HepG2 (cell line): Measurements from ENCODE around the gene FUCA2. TPM values are rescaled to one million over a fixed set of nuclear protein-coding genes. Genes with fewer than 3 reads are reported as not detected.

ENCODE experiments used
- AGO2 ChIP-seq: fragments of 200-400 bp; formaldehyde crosslinking; optimal IDR thresholded peaks from 2 replicates; pipeline ENCODE3; 2017; ENCODE audit warnings: mild to moderate bottlenecking, low read depth, low read length, moderate library complexity
- HES4 ChIP-seq: sonication (generic); formaldehyde crosslinking; IDR thresholded peaks from 2 replicates; pipeline ENCODE4 v1.9.0; 2021; ENCODE audit warnings: mild to moderate bottlenecking, missing genetic modification reagents, borderline replicate concordance
- HNRNPH1 ChIP-seq: fragments of 200-400 bp; formaldehyde crosslinking; optimal IDR thresholded peaks from 2 replicates; pipeline ENCODE3; 2017; ENCODE audit warnings: mild to moderate bottlenecking, low read depth, low read length
- HNRNPL ChIP-seq: fragments of 200-400 bp; formaldehyde crosslinking; IDR thresholded peaks from 2 replicates; pipeline ENCODE4 v1.6.1; 2017; ENCODE audit warnings: mild to moderate bottlenecking, low read depth, low read length
- IRF2 ChIP-seq: IDR thresholded peaks from 2 replicates; pipeline ENCODE4 v1.6.1; 2018; ENCODE audit warnings: missing genetic modification reagents, missing compliant biosample characterization
- KLF16 ChIP-seq, 2 experiments: sonication (generic) in 1 of 2; formaldehyde crosslinking in 1 of 2; IDR thresholded peaks; 2 replicates each; pipeline versions ENCODE4 v1.6.1 to v1.8.0; 2016 to 2023; ENCODE audit warnings: missing genetic modification reagents in 2 of 2, missing compliant biosample characterization in 1 of 2
- KMT2A ChIP-seq: sonication (generic); formaldehyde crosslinking; IDR thresholded peaks from 2 replicates; pipeline ENCODE4 v1.4.0; 2020; ENCODE audit warnings: missing genetic modification reagents
- MEIS2 ChIP-seq: sonication (generic); formaldehyde crosslinking; IDR thresholded peaks from 2 replicates; pipeline ENCODE4 v1.9.0; 2021; ENCODE audit warnings: mild to moderate bottlenecking, missing genetic modification reagents
- NCOR1 ChIP-seq: fragments of 200-600 bp; sonication (generic); IDR thresholded peaks from 2 replicates; pipeline ENCODE4 v1.7.0; 2017; ENCODE audit warnings: antibody characterized with exemption, low read length, borderline replicate concordance
- PLRG1 ChIP-seq: fragments of 450-650 bp; conservative IDR thresholded peaks from 2 replicates; pipeline ENCODE4 v1.6.1; 2016
- RAD51 ChIP-seq: fragments of 450-650 bp; IDR thresholded peaks from 2 replicates; pipeline ENCODE4 v1.6.1; 2016; ENCODE audit warnings: borderline replicate concordance
- YEATS4 ChIP-seq: sonication (generic); formaldehyde crosslinking; IDR thresholded peaks from 2 replicates; pipeline ENCODE4 v1.4.0; 2020; ENCODE audit warnings: missing genetic modification reagents, borderline replicate concordance
- ZFP36L2 ChIP-seq: sonication (generic); formaldehyde crosslinking; IDR thresholded peaks from 2 replicates; pipeline ENCODE4 v1.4.0; 2020; ENCODE audit warnings: missing genetic modification reagents
- ZNF17 ChIP-seq: sonication (generic); formaldehyde crosslinking; IDR thresholded peaks from 2 replicates; pipeline ENCODE4 v1.5.0; 2020; ENCODE audit warnings: mild to moderate bottlenecking, missing genetic modification reagents
- ZNF354B ChIP-seq: sonication (generic); formaldehyde crosslinking; IDR thresholded peaks from 2 replicates; pipeline ENCODE4 v1.8.0; 2022; ENCODE audit warnings: mild to moderate bottlenecking, missing genetic modification reagents
- ZNF451 ChIP-seq: sonication (generic); formaldehyde crosslinking; IDR thresholded peaks from 2 replicates; pipeline ENCODE4 v1.5.0; 2020; ENCODE audit warnings: mild to moderate bottlenecking, missing genetic modification reagents
- ZNF557 ChIP-seq: sonication (generic); formaldehyde crosslinking; IDR thresholded peaks from 2 replicates; pipeline ENCODE4 v1.4.0; 2020; ENCODE audit warnings: missing genetic modification reagents
- polyA plus RNA-seq, 8 experiments: library from polyadenylated mRNA; depleted of rRNA in 3 of 8; stranded (reverse) in 7 of 8; unstranded in 1 of 8; fragments of >200 nt; fragmentation: Illumina TruSeq in 4 of 8; extraction: Trizol in 4 of 8; gene quantifications; 2 replicates each; pipeline versions ENCODE4 v1.2.1 to v1.2.3, GENCODE V29; 2011 to 2016; ENCODE audit warnings: low read depth in 4 of 8, missing spikeins in 1 of 8, mixed read lengths in 1 of 8; ENCODE audit not compliant: insufficient read depth in 1 of 8
- total RNA-seq, 5 experiments: library from RNA; depleted of rRNA; stranded (reverse); fragments of >200 nt; fragmentation: Illumina TruSeq; extraction: Trizol; gene quantifications; 2 replicates each; pipeline ENCODE4 v1.2.3, GENCODE V29; 2016; ENCODE audit warnings: low read depth in 1 of 5
- TF ChIP-seq, protein P1 (sequence below): sonication (generic); formaldehyde crosslinking; conservative IDR thresholded peaks from 2 replicates; pipeline ENCODE4 v1.4.0; 2020; ENCODE audit warnings: mild to moderate bottlenecking, missing genetic modification reagents, moderate library complexity
- TF ChIP-seq, protein P2 (sequence below): sonication (generic); formaldehyde crosslinking; IDR thresholded peaks from 2 replicates; pipeline ENCODE4 v1.8.0; 2022; ENCODE audit warnings: mild to moderate bottlenecking, missing genetic modification reagents; ENCODE audit not compliant: insufficient replicate concordance
- TF ChIP-seq, protein P3 (sequence below): sonication (generic); formaldehyde crosslinking; IDR thresholded peaks from 2 replicates; pipeline ENCODE4 v1.8.0; 2022; ENCODE audit warnings: mild to moderate bottlenecking, missing genetic modification reagents, moderate library complexity
- TF ChIP-seq, protein P4 (sequence below): sonication (generic); formaldehyde crosslinking; IDR thresholded peaks from 2 replicates; pipeline ENCODE4 v1.4.0; 2020; ENCODE audit warnings: missing genetic modification reagents

FUCA2 gene
- total and polyA plus RNA-seq, 2 of the 13 experiments (the other 11 are each of a cell fraction or from before 2014, with no cell fraction given): 87.4 to 144 TPM

DNA sequence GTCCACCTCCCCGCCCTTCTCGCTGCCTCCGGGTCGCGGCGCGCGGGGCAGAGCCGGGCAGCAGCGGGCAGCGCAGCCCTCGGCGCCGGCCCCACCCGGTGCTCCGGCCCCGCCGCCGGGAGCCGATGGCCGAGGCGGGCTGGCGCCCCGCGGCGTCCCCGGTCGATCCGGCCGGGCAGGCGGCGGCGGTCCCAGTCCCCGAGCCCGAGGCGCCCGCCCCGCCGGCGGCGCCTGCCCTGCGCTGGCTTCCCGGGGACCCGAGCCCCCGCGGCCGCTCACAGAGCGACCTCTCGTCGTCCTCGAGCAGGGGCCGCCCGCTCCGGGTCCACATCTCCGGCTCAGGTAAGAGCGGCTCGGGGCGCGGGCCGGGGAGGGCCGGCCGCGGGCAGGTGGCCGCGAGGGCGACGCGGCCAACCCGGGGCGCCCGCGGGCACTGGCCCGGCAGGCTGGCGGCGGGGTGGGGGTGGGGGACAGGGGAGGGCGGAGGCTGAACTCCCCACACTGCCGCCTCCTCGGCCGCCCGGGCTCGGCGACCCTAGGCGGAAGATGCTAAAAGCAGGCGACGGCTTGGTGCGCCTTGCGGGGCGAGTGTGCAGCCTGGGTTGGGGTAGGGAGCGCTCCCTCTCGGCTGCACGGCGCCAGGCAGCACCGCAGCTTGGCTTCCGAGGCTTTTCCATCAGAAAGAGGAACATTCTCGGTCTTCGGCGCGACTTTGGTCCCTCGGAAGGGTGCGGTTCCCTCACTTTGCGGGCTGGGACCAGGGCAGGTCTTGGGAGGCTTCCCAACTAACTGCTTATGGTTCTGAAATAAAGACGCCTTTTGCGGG lies 25.6 kb upstream of the FUCA2 start (continued):
- TF ChIP-seq, protein P1, sequence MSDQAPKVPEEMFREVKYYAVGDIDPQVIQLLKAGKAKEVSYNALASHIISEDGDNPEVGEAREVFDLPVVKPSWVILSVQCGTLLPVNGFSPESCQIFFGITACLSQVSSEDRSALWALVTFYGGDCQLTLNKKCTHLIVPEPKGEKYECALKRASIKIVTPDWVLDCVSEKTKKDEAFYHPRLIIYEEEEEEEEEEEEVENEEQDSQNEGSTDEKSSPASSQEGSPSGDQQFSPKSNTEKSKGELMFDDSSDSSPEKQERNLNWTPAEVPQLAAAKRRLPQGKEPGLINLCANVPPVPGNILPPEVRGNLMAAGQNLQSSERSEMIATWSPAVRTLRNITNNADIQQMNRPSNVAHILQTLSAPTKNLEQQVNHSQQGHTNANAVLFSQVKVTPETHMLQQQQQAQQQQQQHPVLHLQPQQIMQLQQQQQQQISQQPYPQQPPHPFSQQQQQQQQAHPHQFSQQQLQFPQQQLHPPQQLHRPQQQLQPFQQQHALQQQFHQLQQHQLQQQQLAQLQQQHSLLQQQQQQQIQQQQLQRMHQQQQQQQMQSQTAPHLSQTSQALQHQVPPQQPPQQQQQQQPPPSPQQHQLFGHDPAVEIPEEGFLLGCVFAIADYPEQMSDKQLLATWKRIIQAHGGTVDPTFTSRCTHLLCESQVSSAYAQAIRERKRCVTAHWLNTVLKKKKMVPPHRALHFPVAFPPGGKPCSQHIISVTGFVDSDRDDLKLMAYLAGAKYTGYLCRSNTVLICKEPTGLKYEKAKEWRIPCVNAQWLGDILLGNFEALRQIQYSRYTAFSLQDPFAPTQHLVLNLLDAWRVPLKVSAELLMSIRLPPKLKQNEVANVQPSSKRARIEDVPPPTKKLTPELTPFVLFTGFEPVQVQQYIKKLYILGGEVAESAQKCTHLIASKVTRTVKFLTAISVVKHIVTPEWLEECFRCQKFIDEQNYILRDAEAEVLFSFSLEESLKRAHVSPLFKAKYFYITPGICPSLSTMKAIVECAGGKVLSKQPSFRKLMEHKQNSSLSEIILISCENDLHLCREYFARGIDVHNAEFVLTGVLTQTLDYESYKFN (CRISPR knock-in tag): no peak
- no peak for TF ChIP-seq PLRG1
- TF ChIP-seq HES4: no peak
- no peak for TF ChIP-seq ZNF17 (CRISPR knock-in tag)
- TF ChIP-seq ZNF354B: no peak
- TF ChIP-seq IRF2 (CRISPR knock-in tag): peak; percentile 33; the same call in 1 of the 2 replicates
- TF ChIP-seq ZNF451: no peak
- TF ChIP-seq, protein P2, sequence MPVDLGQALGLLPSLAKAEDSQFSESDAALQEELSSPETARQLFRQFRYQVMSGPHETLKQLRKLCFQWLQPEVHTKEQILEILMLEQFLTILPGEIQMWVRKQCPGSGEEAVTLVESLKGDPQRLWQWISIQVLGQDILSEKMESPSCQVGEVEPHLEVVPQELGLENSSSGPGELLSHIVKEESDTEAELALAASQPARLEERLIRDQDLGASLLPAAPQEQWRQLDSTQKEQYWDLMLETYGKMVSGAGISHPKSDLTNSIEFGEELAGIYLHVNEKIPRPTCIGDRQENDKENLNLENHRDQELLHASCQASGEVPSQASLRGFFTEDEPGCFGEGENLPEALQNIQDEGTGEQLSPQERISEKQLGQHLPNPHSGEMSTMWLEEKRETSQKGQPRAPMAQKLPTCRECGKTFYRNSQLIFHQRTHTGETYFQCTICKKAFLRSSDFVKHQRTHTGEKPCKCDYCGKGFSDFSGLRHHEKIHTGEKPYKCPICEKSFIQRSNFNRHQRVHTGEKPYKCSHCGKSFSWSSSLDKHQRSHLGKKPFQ (CRISPR knock-in tag): no peak
- TF ChIP-seq ZFP36L2 (CRISPR knock-in tag): no peak
- TF ChIP-seq KMT2A: peak; percentile 78; the same call in 1 of the 2 replicates
- TF ChIP-seq AGO2: no peak
- no peak for TF ChIP-seq HNRNPL
- TF ChIP-seq YEATS4 (CRISPR knock-in tag): 0 out of 2 replicates have a peak, but pooled peaks have one; percentile 15
- peak in 1 of 2 experiments; percentile 49; a peak in 1 of 4 replicates for TF ChIP-seq KLF16 (CRISPR knock-in tag; IDR thresholded peaks at IDR 0.05)
- TF ChIP-seq, protein P3, sequence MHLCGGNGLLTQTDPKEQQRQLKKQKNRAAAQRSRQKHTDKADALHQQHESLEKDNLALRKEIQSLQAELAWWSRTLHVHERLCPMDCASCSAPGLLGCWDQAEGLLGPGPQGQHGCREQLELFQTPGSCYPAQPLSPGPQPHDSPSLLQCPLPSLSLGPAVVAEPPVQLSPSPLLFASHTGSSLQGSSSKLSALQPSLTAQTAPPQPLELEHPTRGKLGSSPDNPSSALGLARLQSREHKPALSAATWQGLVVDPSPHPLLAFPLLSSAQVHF: no peak
- no peak for TF ChIP-seq MEIS2 (CRISPR knock-in tag)
- TF ChIP-seq, protein P4, sequence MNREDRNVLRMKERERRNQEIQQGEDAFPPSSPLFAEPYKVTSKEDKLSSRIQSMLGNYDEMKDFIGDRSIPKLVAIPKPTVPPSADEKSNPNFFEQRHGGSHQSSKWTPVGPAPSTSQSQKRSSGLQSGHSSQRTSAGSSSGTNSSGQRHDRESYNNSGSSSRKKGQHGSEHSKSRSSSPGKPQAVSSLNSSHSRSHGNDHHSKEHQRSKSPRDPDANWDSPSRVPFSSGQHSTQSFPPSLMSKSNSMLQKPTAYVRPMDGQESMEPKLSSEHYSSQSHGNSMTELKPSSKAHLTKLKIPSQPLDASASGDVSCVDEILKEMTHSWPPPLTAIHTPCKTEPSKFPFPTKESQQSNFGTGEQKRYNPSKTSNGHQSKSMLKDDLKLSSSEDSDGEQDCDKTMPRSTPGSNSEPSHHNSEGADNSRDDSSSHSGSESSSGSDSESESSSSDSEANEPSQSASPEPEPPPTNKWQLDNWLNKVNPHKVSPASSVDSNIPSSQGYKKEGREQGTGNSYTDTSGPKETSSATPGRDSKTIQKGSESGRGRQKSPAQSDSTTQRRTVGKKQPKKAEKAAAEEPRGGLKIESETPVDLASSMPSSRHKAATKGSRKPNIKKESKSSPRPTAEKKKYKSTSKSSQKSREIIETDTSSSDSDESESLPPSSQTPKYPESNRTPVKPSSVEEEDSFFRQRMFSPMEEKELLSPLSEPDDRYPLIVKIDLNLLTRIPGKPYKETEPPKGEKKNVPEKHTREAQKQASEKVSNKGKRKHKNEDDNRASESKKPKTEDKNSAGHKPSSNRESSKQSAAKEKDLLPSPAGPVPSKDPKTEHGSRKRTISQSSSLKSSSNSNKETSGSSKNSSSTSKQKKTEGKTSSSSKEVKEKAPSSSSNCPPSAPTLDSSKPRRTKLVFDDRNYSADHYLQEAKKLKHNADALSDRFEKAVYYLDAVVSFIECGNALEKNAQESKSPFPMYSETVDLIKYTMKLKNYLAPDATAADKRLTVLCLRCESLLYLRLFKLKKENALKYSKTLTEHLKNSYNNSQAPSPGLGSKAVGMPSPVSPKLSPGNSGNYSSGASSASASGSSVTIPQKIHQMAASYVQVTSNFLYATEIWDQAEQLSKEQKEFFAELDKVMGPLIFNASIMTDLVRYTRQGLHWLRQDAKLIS (CRISPR knock-in tag): no peak
- TF ChIP-seq RAD51: no peak
- no peak for TF ChIP-seq HNRNPH1
- no peak for TF ChIP-seq NCOR1
- no peak for TF ChIP-seq ZNF557 (CRISPR knock-in tag)
